NCI-H2107 treated with DMSO at 0.1 percent for 48 hours (cell line): ENCODE measurements around the gene DNASE1L2.
"Not testable (repeated sequence)": the region's sequence is repeated elsewhere in the genome, so short reads cannot be mapped to it uniquely, and the experiment has no call there.

Experiments
- DNase-seq: peaks from one replicate; lab custom pipeline; 2025; ENCODE audit not compliant: unreplicated experiment; lab: John Stamatoyannopoulos, UW

DNASE1L2 gene

DNA sequence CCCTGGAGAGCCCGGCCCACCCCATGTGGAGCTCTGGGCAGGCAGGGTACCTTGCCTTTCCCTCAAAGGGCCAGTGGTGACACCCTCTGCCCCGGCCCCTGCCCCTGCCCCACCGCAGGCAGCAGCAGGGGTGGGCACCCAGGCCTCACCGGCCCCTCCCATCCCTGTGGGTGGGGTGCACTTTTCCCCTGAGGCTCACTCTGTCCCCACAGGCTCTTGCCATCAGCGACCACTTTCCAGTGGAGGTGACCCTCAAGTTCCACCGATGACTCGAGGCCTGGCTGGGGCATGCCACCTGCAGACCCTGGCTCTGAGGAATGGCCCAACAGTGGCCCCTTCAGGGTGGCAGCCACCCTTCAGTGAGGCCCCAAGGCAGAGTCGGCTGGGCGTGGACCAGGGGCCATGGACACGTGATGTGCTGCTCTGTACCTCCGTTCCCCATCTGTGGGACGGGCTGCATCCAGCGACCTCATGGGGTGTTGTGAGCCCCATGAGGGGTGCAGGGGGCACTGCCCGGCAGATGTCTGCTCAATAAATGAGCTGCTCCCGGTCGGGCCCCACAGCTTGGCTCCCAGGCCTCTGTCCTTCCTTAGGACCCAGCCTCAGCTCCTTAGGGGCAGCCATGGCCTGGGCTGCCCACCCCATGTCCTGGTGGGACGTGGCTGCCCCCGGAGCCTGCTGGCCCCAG, 2.0 kb downstream of the DNASE1L2 start:
- DNase-seq: no peak

DNA sequence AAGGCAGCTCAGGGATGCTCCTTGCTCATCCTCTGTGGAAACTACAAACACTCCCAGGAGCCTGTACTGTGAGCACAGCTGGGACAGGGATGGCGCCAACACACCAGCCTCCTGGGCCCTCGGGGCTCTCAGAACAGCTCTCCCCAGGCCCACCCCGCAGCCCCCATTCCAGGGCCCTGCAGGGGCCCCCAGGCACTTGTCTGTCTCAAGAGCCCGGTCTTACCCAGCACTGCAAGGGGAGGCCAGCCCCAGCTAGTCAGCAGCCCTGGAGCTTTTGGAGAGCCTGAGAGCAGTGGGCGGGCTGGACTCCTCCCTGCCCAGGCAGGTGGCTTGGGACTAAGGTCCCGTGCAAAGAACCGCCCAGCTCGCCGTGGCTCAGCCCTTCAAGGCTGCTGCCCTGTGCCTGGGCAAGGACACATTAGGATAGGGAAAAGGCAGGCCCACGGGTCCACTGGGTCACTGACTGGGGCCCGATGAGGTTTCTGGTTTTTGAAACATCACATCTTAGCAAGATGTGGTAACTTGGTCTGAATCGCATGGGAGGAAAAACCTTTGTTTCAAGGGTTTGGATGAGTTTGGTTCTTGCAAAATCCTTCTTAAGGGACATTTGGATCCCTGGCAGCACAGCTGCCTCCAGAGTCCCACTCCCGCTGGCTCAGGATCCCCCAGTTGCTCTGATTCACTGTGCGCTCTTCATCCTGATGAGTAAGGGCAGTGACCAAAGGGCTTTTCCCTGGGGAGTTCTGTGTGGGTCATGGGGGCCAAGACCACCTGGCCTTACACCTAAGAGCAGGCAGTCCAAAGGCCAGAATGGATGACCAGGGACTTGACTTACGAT, 2.8 kb downstream of the DNASE1L2 start:
- no peak for DNase-seq

DNA sequence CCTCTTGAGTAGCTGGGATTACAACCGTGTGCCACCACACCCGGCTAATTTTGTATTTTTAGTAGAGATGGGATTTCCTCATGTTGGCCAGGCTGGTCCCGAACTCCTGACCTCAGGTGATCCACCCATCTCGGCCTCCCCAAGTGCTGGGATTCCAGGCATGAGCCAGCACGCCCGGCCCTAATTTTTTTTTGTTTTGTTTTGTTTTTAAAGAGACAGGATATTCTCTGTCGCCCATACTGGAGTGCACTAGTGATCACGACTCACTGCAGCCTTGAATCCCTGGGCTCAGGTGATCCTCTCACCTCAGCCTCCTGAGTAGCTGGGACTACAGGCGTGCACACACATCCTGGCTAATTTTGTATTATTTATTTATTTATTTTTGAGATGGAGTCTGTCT, 4.1 kb downstream of the DNASE1L2 start:
- not testable (repeated sequence) for DNase-seq

DNA sequence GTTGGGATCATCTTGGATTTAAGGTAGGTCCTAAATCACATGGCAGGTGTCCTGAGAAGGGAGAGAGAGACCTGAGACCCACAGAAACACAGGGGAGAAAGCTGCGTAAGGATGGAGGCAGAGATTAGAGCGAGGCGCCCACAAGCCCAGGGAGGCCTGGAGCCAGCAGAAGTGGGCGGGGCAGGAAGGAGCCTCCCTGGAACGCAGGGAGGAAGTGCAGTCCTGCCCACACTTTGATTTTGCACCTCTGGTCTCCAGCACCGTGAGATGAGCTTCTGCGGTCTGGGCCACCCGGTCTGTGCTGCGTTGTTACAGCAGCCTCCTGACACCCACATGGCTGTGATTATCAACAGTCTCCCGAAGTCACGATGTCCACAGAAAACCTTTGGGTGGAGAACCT, 6.4 kb downstream of the DNASE1L2 start:
- DNase-seq: no peak

DNA sequence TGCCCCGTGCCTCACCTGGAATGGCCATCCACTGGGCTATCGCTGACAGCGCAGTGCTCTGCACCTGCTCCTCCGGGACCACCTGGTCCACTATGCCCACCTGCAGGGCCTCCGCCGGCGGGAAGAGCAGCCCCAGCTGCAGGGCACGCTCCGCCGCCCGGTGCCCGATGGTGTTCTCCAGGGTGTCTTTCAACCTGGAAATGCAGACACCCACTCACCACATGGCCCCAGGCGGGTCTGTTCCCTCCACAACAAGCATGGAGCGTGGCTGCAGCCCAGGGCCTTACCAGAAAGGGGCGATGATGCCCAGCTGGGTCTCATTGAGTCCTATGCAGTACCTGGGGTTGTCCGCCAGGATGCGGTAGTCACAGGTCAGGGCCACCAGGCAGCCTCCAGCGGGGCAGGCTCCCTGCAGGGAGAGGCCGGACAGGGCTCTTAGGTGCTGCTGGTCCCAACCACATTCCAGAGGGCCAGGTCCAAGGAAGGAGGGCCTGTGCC, 6.8 kb downstream of the DNASE1L2 start:
- no peak for DNase-seq

DNA sequence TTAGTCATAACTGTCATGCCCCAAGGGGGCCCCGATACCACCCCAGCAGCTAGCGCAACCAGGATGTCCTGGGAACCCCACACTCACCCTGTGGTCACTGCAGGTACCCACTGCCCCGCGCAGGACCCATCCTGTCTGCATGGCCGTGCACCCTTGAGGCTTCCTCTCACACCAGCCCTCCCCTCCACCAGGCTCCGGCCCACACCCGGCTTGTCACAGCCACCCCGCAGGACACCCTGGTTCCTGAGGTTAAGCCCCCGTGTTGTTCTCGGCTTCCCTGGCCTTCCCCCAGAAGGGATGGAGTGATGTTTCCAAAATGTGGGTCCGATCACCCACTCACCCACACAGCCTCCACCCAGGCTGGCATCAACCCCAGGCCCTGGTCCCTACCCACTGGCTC, 7.5 kb downstream of the DNASE1L2 start:
- DNase-seq: no peak

DNA sequence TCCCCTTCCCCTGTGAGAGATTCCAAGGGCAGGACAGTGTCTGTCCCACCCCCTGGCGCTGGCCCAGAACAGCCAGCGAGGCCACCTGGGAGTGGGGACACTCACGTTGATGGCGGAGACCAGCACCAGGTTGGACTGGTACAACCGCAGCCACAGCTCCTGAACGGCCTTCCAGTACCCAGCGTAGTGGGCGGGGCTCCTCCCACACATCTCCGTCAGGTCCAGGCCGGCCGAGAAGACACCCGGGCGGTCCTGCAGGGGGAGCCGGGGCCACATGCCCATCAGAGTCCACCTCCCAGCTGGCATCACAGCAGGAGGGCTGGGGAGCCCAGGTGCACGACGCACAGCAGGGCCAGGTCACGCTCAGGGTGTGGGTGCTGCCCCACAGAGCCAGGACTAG, 8.1 kb downstream of the DNASE1L2 start:
- DNase-seq: no peak

DNA sequence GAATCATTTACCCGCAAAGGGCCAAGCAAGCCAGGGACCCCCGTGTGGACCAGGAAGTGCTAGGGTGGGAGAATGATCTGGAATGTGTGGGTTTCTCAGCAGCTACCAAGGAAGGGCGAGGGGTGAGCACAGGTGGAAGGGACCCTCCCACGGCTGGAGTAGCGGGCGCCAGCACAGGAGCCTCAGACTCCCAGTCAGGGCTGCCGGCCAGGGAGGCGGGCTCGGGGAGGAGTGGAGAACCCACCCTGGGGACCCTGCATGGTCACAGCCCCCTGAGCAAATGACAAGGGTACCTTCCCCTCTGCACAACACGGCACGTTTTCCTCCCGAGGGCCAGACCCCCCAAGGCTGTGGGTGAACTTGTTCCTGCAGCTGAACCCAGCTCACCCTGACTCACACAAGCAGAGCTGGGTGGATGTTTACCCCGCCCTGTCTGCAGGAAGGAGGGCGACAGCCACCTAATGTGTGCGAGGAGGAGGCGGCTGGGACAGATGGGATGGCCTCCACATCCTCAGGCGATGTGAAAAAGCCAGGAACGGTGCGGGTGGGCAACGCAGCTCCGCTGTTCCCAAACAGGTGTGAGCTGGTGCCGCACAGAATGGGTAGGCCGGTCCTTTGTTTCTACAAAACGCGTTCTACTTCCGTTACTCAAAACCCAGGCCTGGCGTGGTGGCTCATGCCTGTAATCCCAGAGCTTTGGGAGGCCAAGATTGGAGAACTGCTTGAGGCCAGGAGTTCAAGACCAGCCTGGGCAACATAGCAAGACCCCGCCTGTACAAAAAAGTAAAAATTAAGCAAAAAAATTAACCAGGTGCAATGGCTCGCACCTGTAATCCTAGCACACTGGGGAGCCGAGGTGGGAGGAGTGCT, 8.9 kb downstream of the DNASE1L2 start:
- no peak for DNase-seq

DNA sequence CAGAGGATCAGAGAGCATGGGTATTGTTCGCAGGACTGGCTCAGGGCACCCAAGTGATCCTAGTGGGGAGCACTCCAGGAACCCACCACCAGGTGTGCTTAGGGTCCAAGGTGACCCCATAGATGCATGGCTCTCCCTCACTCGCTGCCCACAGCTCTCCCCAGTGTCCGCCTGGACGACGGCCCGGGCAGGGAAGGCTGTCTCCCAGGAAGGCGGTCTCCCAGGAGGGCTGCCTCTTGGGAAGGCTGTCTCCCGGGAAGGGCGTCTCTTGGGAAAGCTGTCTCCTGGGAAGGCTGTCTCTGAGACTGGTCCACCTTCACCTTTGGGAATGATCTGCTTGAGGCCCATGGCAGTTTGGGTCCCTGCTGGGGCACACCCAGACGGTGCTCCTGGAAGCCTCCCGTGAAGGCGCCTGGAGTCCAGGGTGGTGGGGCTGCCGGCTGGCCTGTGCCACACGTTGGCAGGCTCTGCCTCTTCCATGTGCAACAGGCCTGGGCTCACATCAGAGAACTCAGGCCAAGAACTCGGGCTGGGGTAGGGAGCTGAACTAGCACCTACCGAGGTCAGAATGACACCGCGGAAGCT, 10.1 kb downstream of the DNASE1L2 start:
- DNase-seq: no peak

DNA sequence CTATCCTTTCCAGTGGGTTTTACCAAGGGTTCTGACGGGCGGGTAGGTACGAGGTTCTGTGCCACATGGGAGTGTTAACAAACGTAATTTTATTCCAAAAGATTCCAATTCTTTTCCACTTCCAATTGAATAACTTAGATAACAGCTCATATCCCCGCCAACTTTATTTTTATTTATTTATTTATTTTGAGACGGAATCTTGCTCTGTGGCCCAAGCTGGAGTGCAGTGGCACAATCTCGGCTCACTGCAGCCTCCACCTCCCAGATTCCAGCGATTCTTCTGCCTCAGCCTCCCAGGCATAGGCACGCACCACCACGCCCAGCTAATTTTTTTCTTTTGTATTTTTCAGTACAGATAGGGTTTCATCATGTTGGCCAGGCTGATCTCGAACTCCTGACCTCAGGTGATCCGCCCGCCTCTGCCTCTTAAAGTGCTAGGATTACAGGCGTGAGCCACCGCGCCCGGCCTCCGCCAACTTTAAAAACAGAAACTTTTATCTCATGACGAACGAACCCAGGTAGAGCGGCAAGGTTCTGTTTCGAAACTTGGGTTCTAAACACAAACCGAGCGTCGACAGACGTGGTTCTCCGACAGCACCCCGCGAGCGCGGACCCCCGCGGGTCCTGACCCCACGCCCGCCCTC, 14.5 kb downstream of the DNASE1L2 start:
- DNase-seq: no peak

DNA sequence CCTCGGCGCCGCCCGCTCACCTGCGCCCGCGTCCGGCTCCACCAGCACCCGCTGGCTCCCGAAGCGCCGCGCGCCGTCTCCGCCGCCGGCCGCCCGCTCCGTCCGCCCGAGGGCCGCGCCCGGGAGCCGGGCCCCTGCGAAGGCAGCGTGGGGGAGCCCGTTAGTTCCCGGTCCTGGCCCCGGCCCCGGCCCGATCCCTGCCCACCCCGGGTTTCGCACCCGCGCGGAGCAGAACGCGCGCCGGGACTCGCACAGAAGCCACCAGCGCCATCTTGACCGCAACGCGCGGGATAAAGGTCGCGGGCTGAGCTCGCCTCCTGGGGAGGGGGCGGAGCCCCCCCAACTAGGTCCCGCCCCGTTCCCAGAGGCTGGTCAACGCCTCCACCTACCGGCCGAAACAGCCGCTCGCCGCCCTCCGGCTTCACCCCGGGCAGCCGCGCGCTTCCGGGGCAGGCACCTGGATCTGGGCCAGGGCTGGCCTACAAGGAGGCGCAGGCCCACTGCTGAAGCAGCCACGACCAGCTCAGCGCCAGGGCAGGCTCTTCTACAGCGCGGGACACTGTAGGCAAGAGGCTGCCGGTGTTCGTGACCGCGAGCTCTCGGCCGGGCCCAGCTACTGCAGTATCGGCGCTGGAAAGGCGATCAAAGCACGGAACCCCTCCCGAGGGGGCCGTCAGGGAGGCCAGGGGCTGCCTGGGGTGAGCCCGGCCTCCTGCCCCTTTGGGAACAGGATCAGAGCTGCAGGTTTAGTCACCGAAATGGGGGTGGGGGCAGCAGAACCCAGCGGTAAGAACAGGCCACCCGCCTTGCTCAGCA, 15.3 kb downstream of the DNASE1L2 start, which contains the start of gene ECI1:
Gene ECI1 (minus strand): TSS at position 292 of the 816 bp plus-strand sequence. CDS start 21 bp downstream, at position 271.
- DNase-seq: peak; percentile 90

DNA sequence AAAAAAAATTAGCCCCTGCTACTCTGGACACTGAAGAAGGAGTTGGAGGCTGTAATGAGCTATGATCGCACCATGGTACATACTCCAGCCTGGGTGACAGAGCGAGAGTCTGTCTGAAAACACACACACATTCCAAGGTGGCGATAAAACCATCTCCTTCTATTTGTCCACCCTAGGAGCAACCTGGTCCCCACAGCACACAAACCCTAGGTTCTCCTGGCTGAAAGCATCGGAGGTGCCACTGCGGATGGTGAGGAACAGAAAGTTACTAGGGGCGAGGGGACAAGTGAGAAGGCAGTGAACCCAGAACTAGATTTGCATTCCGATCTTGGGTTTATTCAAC, 16.5 kb downstream of the DNASE1L2 start:
- DNase-seq: no peak

DNA sequence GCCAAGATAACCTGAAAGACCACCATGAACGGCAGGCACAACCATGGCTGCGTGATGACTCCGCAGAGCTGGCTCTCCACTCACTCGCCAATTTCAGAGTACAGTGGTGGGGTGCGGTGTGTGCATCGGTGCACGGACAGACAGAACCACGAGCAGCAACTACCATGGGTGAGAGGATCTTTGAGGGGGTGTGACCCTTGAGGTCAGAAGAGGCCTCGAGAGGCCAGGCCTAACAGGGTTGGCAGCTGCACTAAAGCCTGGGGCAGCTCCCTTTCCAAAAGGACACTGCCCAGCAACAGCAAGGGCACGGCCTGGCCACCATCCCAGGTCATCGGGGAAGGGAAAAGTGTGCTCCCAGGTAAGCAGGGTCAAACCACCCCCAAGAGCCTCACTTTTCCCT, 17.0 kb downstream of the DNASE1L2 start:
- no peak for DNase-seq

DNA sequence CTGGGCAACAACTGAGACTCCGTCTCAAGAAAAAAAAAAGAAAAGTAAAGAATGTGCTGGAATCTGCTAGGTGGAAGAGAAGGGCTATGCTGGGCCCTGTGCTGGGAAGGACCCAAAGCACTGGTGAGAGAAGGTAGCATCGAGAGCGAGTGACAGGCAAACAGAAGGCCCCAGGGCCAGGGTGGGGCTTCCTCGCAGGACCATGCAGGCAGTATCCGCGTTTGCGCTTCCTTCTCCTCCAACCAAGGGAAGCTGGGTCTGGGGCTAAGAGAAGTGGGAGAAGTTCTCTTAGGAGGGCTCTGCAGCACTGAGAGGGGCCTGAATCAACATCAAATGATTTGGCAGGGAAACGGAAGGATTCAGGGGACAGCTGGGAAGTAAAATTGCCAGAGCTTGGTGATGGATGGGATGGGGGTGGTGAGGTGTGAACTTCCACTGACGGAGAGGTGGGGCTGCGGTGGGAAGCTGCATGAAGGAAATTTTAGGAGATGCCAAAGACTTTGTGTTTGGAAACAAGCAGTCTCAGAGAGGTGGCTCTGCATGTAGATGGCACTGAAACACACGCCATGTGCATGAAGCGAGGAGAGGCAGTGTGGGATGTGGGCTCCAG, 20.4 kb downstream of the DNASE1L2 start:
- no peak for DNase-seq

DNA sequence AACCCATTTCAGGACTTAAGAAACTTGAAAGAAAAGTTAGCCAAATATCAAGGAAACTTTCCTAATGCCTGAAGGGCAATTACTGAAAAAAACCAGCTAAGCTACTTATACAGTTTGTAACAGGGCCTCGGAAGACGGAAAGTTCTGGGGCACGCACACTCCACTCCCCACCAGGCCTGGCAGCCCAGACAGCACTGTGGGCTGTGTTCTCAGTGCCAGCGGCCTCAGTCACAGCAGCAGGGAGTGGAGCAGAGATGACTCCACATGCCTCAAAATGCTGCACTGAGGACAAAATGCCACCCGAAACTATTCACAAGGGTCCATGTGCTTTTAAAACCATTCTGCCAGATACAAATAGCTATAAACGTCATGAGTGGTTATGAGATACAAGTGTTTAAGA, 21.5 kb downstream of the DNASE1L2 start:
- DNase-seq: no peak

DNA sequence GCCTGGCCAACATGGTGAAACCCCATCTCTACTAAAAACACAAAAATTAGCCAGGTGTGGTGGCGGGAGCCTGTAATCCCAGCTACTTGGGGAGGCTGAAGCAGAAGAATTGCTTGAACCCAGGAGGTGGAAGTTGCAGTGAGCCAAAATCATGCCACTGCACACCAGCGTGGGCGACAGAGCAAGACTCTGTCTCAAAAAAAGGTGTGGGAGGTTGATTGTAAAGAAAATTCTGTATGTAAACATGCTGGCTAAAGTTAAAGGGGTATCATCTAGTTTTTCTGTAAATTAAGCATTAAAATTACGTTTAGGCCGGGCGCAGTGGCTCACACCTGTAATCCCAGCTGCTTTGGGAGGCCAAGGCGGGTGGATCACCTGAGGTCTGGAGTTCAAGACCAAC, 22.3 kb downstream of the DNASE1L2 start:
- DNase-seq: not testable (repeated sequence)

DNA sequence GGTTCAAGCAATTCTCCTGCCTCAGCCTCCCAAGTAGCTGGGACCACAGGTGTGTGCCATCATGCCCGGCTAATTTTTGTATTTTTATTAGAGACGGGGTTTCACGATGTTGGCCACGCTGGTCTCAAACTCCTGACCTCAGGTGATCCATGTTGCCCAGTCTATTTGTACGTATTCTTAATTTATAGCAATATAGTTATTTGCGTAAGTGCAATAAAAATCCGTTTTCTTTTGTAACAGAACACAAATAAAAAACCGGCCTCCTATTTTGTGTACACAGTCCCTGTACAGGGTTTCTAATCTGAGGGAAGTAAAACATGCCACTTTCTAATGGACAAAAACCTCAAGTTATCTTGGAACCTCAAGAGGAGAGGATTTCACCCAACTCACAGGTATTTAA, 24.0 kb downstream of the DNASE1L2 start:
- no peak for DNase-seq

DNA sequence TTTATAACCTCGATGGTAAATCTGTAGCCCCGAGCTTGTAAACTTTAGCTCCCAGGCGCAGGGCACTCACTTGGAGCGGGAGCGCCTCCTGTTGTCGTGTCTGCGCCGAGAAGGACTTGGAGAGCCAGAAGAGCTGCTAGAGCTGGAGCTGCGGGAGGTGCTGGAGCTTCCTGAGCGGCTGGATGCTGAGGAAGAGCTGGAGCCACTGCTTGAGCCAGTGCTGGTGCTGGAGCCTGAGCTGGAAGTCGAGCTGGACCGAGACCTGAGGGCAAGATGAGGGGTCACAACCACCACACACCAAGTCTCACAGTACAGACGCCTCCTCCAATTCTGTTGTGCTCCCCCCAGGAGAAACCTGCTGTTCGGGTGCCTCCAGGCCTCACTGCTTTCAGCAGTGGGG, 26.8 kb downstream of the DNASE1L2 start:
- not testable (repeated sequence) for DNase-seq

DNA sequence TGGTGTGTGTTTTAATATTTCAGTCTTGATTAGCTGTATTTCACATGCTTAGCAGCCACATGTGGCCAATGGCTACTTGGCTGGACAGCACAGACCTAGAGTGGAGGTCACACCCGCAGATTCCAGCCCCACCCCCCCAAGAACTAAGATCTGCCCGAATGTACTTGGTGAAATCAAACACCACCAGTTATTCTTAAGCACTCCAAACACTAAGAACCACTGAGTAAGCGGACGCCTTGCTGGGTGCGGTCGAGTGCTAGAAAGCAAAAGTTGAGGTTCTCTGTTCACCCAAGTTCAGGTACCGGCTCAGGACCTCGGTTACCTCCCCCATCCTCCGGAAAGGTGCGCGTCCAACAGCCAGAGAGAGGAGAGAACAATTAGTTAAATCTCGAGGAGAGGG, 30.6 kb downstream of the DNASE1L2 start:
- DNase-seq: not testable (repeated sequence)
